ENCODE data around the gene ETNK2. TPM values are rescaled to one million over a fixed set of nuclear protein-coding genes. Genes with fewer than 3 reads are reported as not detected.

The ETNK2 gene
- total and polyA plus RNA-seq, 2 of the 13 experiments (the other 11 are each of a cell fraction or from before 2014, with no cell fraction given) = 15.5 to 42.8 TPM

- TF ChIP-seq ATF7-NPFF (CRISPR knock-in tag; IDR thresholded peaks at IDR 0.05; ENCODE audit: low read depth) = no peak
- peak; percentile 90 for TF ChIP-seq NCOA2 (CRISPR knock-in tag; IDR thresholded peaks at IDR 0.05)
- no peak for TF ChIP-seq ZNF775 (CRISPR knock-in tag; IDR thresholded peaks at IDR 0.05; ENCODE audit: borderline replicate concordance)
- no peak for TF ChIP-seq AKAP8 (CRISPR knock-in tag; IDR thresholded peaks at IDR 0.05)
- TF ChIP-seq PRMT3 (CRISPR knock-in tag; IDR thresholded peaks at IDR 0.05; ENCODE audit: borderline replicate concordance, low read depth) = no peak; the same call in 1 of the 2 replicates
- TF ChIP-seq RARA (CRISPR knock-in tag; IDR thresholded peaks at IDR 0.05) = peak; percentile 70
- TF ChIP-seq ZBTB8A (CRISPR knock-in tag; IDR thresholded peaks at IDR 0.05; ENCODE audit: borderline replicate concordance, low read depth) = no peak
- TF ChIP-seq ATF4 (CRISPR knock-in tag; IDR thresholded peaks at IDR 0.05) = 0 out of 4 replicates have a peak, but pooled peaks of 1 of the 2 experiments have one; percentile 59
- no peak for TF ChIP-seq ZNF557 (CRISPR knock-in tag; IDR thresholded peaks at IDR 0.05)
- TF ChIP-seq KLF11 (CRISPR knock-in tag; IDR thresholded peaks at IDR 0.05) = 0 out of 2 replicates have a peak, but pooled peaks have one; percentile 54
- TF ChIP-seq ZNF598 (CRISPR knock-in tag; IDR thresholded peaks at IDR 0.05; ENCODE audit: borderline replicate concordance) = no peak
- TF ChIP-seq ZNF704 (CRISPR knock-in tag; IDR thresholded peaks at IDR 0.05; ENCODE audit: borderline replicate concordance) = no peak
- peak; percentile 90 for TF ChIP-seq TBX2 (CRISPR knock-in tag; IDR thresholded peaks at IDR 0.05; ENCODE audit: borderline replicate concordance)
- TF ChIP-seq, protein P1, sequence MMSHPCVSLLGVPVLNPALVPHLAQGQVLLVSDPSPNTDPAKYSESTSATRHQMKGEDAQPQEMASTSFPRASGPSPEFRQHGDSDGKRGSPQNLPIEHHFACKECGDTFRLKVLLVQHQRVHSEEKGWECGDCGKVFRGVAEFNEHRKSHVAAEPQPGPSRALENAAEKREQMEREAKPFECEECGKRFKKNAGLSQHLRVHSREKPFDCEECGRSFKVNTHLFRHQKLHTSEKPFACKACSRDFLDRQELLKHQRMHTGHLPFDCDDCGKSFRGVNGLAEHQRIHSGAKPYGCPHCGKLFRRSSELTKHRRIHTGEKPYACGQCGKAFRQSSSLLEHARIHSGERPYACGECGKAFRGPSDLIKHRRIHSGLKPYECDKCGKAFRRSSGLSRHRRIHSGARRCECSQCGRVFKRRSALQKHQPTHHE (CRISPR knock-in tag; IDR thresholded peaks at IDR 0.05; ENCODE audit: borderline replicate concordance) = no peak
- TF ChIP-seq, protein P2, sequence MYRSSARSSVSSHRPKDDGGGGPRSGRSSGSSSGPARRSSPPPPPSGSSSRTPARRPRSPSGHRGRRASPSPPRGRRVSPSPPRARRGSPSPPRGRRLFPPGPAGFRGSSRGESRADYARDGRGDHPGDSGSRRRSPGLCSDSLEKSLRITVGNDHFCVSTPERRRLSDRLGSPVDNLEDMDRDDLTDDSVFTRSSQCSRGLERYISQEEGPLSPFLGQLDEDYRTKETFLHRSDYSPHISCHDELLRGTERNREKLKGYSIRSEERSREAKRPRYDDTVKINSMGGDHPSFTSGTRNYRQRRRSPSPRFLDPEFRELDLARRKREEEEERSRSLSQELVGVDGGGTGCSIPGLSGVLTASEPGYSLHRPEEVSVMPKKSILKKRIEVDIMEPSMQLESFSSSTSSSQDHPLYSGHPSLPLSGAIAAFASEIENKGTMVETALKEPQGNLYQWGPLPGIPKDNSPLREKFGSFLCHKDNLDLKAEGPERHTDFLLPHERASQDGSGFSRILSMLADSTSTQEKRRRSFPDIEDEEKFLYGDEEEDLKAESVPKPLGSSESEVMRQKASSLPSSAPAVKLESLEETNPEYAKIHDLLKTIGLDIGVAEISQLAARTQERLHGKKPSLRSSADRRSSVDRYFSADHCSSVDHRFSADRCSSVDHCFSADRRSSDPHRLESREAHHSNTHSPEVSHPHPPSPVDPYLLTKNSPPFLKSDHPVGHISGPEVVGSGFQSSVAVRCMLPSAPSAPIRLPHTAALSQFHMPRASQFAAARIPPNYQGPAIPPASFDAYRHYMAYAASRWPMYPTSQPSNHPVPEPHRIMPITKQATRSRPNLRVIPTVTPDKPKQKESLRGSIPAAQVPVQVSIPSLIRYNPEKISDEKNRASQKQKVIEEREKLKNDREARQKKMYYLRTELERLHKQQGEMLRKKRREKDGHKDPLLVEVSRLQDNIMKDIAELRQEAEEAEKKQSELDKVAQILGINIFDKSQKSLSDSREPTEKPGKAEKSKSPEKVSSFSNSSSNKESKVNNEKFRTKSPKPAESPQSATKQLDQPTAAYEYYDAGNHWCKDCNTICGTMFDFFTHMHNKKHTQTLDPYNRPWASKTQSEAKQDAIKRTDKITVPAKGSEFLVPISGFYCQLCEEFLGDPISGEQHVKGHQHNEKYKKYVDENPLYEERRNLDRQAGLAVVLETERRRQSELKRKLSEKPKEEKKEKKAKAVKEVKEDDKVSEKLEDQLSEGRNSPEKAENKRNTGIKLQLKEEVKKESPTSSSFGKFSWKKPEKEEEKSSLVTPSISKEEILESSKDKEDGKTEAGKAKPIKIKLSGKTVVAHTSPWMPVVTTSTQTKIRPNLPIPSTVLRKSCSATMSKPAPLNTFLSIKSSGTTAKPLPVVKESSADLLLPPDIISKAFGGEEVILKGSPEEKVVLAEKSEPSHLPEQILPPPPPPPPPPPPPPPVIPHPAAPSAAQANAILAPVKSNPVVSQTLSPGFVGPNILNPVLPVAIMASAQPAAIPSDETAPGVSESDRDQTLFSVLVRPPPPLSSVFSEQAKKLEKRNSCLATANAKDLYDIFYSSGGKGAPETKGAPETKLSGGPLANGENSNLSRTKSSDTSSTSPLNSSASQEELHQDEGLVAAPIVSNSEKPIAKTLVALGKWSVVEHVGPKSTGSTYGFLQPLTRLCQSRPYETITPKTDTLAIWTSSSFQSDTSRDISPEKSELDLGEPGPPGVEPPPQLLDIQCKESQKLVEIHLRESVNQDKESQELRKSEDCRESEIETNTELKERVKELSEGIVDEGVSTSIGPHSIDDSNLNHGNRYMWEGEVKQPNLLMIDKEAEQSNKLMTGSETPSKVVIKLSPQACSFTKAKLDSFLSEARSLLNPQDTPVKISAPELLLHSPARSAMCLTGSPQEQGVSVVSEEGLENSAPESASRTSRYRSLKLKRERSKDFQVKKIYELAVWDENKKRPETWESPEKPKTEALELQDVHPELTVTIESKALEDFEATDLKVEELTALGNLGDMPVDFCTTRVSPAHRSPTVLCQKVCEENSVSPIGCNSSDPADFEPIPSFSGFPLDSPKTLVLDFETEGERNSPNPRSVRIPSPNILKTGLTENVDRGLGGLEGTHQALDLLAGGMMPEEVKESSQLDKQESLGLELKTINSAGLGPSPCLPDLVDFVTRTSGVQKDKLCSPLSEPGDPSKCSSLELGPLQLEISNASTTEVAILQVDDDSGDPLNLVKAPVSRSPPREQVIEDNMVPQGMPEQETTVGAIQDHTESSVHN (CRISPR knock-in tag; IDR thresholded peaks at IDR 0.05) = no peak
- TF ChIP-seq ZFP82 (CRISPR knock-in tag; IDR thresholded peaks at IDR 0.05; ENCODE audit: borderline replicate concordance) = no peak
- no peak for TF ChIP-seq RAD51 (IDR thresholded peaks at IDR 0.05; ENCODE audit: borderline replicate concordance)
These were observed 6.8 kb downstream of the ETNK2 start (continued) for GRCh38 chr1:204145033-204145504.
